HL-60 (cell line): ENCODE data around the gene MICALL2.

Experiments
- GABPA ChIP-seq: IDR thresholded peaks from 2 replicates; pipeline ENCODE4 v1.6.1; 2012; ENCODE audit warnings: low read depth
- POLR2AphosphoS5 ChIP-seq: IDR thresholded peaks from 2 replicates; pipeline ENCODE4 v1.6.1; 2012; ENCODE audit warnings: low read depth
- REST ChIP-seq: IDR thresholded peaks from 2 replicates; pipeline ENCODE4 v1.6.1; 2012; ENCODE audit warnings: low read depth; ENCODE audit not compliant: insufficient replicate concordance
- TF ChIP-seq, protein P1 (sequence below): IDR thresholded peaks from one replicate; pipeline ENCODE4 v1.5.1; 2011; ENCODE audit warnings: low read length, control low read depth, inconsistent platforms; ENCODE audit not compliant: insufficient read depth

- TF ChIP-seq, protein P1, sequence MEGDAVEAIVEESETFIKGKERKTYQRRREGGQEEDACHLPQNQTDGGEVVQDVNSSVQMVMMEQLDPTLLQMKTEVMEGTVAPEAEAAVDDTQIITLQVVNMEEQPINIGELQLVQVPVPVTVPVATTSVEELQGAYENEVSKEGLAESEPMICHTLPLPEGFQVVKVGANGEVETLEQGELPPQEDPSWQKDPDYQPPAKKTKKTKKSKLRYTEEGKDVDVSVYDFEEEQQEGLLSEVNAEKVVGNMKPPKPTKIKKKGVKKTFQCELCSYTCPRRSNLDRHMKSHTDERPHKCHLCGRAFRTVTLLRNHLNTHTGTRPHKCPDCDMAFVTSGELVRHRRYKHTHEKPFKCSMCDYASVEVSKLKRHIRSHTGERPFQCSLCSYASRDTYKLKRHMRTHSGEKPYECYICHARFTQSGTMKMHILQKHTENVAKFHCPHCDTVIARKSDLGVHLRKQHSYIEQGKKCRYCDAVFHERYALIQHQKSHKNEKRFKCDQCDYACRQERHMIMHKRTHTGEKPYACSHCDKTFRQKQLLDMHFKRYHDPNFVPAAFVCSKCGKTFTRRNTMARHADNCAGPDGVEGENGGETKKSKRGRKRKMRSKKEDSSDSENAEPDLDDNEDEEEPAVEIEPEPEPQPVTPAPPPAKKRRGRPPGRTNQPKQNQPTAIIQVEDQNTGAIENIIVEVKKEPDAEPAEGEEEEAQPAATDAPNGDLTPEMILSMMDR, result no peak
- TF ChIP-seq POLR2AphosphoS5, result no peak
- TF ChIP-seq REST, result no peak
- TF ChIP-seq GABPA, result no peak
These were observed 33.9 kb upstream of the MICALL2 start for GRCh38 chr7:1493129-1493528.
